ENCODE results near the gene HEG1. TPM values are rescaled to one million over a fixed set of nuclear protein-coding genes. Genes with fewer than 3 reads are reported as not detected.
A peak's percentile ranks its signal among the peaks of the same experiment; 100 is the strongest.

HEG1 gene
- total and polyA plus RNA-seq, 2 of the 13 experiments (the other 11 are each of a cell fraction or from before 2014, with no cell fraction given) = 10.7 to 18.2 TPM

DNA sequence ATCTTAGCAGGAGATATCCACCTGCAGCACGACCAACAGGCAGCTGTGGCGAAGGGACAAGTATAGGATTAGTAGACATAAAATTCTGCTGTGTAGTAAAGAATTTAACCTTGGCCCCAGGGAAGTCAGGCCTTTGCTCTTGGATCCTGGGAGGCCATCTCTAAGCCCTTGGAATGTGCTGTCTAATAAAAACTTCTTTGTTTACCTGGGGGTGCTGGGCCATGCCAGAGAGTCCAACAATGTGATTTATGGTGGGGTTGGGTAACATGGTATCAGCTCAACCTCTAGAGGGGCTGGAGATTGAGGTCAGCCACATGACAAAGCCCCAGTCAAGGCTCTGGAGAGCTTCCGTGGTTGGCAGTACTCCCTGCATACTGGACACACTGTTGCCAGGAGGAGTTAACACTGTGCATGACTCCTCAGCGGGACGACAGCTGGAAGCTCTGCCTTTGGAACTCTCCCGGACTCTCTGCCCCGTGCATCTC, 52.4 kb downstream of the HEG1 start (continued):
- TF ChIP-seq ZNF292 (CRISPR knock-in tag; IDR thresholded peaks at IDR 0.05; ENCODE audit: borderline replicate concordance, low read depth) = peak; percentile 78; the same call in 1 of the 2 replicates
- TF ChIP-seq, protein P1, sequence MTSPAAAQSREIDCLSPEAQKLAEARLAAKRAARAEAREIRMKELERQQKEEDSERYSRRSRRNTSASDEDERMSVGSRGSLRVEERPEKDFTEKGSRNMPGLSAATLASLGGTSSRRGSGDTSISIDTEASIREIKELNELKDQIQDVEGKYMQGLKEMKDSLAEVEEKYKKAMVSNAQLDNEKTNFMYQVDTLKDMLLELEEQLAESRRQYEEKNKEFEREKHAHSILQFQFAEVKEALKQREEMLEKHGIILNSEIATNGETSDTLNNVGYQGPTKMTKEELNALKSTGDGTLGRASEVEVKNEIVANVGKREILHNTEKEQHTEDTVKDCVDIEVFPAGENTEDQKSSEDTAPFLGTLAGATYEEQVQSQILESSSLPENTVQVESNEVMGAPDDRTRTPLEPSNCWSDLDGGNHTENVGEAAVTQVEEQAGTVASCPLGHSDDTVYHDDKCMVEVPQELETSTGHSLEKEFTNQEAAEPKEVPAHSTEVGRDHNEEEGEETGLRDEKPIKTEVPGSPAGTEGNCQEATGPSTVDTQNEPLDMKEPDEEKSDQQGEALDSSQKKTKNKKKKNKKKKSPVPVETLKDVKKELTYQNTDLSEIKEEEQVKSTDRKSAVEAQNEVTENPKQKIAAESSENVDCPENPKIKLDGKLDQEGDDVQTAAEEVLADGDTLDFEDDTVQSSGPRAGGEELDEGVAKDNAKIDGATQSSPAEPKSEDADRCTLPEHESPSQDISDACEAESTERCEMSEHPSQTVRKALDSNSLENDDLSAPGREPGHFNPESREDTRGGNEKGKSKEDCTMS (CRISPR knock-in tag; conservative IDR thresholded peaks at IDR 0.05) = no peak
- no peak for TF ChIP-seq RFX3 (CRISPR knock-in tag; IDR thresholded peaks at IDR 0.05)
- TF ChIP-seq XRCC5 (optimal IDR thresholded peaks at IDR 0.05; ENCODE audit: low read length) = no peak
- peak; percentile 85 for TF ChIP-seq CREM (IDR thresholded peaks at IDR 0.05)
- no peak for TF ChIP-seq CREM (CRISPR knock-in tag; IDR thresholded peaks at IDR 0.05)
- no peak for TF ChIP-seq ZNF431 (CRISPR knock-in tag; IDR thresholded peaks at IDR 0.05; ENCODE audit: borderline replicate concordance, low read depth)
- TF ChIP-seq PAF1 (CRISPR knock-in tag; IDR thresholded peaks at IDR 0.05) = no peak
- TF ChIP-seq MXI1 (IDR thresholded peaks at IDR 0.05; ENCODE audit: borderline replicate concordance, low read depth, low read length) = peak; percentile 61; the same call in 2 of the 3 replicates
- TF ChIP-seq, protein P2, sequence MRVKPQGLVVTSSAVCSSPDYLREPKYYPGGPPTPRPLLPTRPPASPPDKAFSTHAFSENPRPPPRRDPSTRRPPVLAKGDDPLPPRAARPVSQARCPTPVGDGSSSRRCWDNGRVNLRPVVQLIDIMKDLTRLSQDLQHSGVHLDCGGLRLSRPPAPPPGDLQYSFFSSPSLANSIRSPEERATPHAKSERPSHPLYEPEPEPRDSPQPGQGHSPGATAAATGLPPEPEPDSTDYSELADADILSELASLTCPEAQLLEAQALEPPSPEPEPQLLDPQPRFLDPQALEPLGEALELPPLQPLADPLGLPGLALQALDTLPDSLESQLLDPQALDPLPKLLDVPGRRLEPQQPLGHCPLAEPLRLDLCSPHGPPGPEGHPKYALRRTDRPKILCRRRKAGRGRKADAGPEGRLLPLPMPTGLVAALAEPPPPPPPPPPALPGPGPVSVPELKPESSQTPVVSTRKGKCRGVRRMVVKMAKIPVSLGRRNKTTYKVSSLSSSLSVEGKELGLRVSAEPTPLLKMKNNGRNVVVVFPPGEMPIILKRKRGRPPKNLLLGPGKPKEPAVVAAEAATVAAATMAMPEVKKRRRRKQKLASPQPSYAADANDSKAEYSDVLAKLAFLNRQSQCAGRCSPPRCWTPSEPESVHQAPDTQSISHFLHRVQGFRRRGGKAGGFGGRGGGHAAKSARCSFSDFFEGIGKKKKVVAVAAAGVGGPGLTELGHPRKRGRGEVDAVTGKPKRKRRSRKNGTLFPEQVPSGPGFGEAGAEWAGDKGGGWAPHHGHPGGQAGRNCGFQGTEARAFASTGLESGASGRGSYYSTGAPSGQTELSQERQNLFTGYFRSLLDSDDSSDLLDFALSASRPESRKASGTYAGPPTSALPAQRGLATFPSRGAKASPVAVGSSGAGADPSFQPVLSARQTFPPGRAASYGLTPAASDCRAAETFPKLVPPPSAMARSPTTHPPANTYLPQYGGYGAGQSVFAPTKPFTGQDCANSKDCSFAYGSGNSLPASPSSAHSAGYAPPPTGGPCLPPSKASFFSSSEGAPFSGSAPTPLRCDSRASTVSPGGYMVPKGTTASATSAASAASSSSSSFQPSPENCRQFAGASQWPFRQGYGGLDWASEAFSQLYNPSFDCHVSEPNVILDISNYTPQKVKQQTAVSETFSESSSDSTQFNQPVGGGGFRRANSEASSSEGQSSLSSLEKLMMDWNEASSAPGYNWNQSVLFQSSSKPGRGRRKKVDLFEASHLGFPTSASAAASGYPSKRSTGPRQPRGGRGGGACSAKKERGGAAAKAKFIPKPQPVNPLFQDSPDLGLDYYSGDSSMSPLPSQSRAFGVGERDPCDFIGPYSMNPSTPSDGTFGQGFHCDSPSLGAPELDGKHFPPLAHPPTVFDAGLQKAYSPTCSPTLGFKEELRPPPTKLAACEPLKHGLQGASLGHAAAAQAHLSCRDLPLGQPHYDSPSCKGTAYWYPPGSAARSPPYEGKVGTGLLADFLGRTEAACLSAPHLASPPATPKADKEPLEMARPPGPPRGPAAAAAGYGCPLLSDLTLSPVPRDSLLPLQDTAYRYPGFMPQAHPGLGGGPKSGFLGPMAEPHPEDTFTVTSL (CRISPR knock-in tag; IDR thresholded peaks at IDR 0.05; ENCODE audit: borderline replicate concordance) = peak; percentile 61; the same call in 1 of the 2 replicates
- TF ChIP-seq ZNF335 (CRISPR knock-in tag; IDR thresholded peaks at IDR 0.05) = no peak
- peak; percentile 80 for TF ChIP-seq FOXP1 (IDR thresholded peaks at IDR 0.05)
- TF ChIP-seq FOXP1 (CRISPR knock-in tag; IDR thresholded peaks at IDR 0.05) = peak; percentile 86
- TF ChIP-seq, protein P3, sequence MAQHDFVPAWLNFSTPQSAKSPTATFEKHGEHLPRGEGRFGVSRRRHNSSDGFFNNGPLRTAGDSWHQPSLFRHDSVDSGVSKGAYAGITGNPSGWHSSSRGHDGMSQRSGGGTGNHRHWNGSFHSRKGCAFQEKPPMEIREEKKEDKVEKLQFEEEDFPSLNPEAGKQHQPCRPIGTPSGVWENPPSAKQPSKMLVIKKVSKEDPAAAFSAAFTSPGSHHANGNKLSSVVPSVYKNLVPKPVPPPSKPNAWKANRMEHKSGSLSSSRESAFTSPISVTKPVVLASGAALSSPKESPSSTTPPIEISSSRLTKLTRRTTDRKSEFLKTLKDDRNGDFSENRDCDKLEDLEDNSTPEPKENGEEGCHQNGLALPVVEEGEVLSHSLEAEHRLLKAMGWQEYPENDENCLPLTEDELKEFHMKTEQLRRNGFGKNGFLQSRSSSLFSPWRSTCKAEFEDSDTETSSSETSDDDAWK (CRISPR knock-in tag; IDR thresholded peaks at IDR 0.05) = no peak
- TF ChIP-seq ZNF772 (CRISPR knock-in tag; IDR thresholded peaks at IDR 0.05) = 0 out of 2 replicates have a peak, but pooled peaks have one; percentile 60
- TF ChIP-seq, protein P4, sequence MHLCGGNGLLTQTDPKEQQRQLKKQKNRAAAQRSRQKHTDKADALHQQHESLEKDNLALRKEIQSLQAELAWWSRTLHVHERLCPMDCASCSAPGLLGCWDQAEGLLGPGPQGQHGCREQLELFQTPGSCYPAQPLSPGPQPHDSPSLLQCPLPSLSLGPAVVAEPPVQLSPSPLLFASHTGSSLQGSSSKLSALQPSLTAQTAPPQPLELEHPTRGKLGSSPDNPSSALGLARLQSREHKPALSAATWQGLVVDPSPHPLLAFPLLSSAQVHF (CRISPR knock-in tag; IDR thresholded peaks at IDR 0.05) = no peak
- TF ChIP-seq, protein P5, sequence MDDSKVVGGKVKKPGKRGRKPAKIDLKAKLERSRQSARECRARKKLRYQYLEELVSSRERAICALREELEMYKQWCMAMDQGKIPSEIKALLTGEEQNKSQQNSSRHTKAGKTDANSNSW (CRISPR knock-in tag; IDR thresholded peaks at IDR 0.05; ENCODE audit: borderline replicate concordance) = no peak
- TF ChIP-seq, protein P6, sequence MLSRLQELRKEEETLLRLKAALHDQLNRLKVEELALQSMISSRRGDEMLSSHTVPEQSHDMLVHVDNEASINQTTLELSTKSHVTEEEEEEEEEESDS (CRISPR knock-in tag; IDR thresholded peaks at IDR 0.05; ENCODE audit: borderline replicate concordance) = 0 out of 2 replicates have a peak, but pooled peaks have one; percentile 50
- TF ChIP-seq U2AF2 (IDR thresholded peaks at IDR 0.05; ENCODE audit: low read depth, low read length) = no peak
- no peak for TF ChIP-seq TSC22D2 (CRISPR knock-in tag; IDR thresholded peaks at IDR 0.05; ENCODE audit: borderline replicate concordance)

Measured in HepG2 (cell line).